ENCODE data around the gene FAM174B.

- TF ChIP-seq POLR2A (IDR thresholded peaks at IDR 0.05; ENCODE audit: low read length) (no peak), GATA1 (IDR thresholded peaks at IDR 0.05; ENCODE audit: low read depth, low read length) (no peak)
These were observed 81.4 kb downstream of the FAM174B start for GRCh38 chr15:92574161-92574560.
